GM10266 (cell line): ENCODE data around the gene AVEN.

Experiments
- DNase-seq: peaks from one replicate; pipeline ENCODE4 v3.0.0; 2012; ENCODE audit errors: extremely low spot score
- TF ChIP-seq, protein P1 (sequence below): IDR thresholded peaks from 2 replicates; pipeline ENCODE4 v1.5.1; 2012; ENCODE audit warnings: mild to moderate bottlenecking, low read depth; ENCODE audit not compliant: control insufficient read depth, insufficient read depth; ENCODE audit errors: missing control alignments

The AVEN gene

DNA sequence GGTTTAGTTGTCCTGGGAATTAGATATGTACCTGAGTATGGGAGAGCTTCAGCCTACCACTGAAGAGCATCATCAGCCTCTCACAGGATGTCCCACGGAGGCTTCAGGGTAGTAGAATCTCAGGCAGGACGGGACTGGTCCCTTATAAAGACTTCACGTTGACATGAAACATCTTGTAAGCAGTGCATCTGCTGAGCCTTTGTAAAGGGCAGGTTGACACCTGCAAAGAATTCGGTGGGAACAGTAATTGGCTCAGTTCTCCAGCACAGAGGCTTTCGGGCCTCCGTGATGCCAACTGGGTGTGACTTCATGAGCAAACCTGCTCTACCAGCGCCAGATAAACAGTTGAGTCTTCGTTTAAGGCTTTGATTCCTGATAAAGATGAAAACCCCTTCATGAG lies 26.9 kb upstream of the AVEN start:
- TF ChIP-seq, protein P1, sequence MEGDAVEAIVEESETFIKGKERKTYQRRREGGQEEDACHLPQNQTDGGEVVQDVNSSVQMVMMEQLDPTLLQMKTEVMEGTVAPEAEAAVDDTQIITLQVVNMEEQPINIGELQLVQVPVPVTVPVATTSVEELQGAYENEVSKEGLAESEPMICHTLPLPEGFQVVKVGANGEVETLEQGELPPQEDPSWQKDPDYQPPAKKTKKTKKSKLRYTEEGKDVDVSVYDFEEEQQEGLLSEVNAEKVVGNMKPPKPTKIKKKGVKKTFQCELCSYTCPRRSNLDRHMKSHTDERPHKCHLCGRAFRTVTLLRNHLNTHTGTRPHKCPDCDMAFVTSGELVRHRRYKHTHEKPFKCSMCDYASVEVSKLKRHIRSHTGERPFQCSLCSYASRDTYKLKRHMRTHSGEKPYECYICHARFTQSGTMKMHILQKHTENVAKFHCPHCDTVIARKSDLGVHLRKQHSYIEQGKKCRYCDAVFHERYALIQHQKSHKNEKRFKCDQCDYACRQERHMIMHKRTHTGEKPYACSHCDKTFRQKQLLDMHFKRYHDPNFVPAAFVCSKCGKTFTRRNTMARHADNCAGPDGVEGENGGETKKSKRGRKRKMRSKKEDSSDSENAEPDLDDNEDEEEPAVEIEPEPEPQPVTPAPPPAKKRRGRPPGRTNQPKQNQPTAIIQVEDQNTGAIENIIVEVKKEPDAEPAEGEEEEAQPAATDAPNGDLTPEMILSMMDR: no peak
- no peak for DNase-seq

DNA sequence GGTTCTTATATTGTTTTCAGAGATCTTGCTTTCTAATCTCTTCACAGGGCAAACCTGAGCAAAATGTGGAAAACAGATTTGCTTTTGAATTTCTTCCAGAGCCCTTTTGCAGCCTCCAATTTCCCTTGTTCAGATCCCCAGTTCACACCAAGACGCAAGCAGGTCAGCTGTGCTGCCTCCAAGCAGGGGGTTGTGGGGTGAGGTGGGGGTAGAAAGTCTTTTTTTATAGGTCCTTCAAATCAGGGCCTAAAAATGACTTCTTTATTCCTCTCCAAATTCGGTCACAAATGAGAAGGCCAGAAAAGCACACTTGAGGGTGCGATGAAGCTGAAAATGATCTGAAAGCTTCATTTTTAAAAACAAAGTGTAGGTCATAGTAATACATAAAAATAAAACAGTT lies 26.3 kb upstream of the AVEN start:
- no peak for DNase-seq
- TF ChIP-seq, protein P1: no peak

DNA sequence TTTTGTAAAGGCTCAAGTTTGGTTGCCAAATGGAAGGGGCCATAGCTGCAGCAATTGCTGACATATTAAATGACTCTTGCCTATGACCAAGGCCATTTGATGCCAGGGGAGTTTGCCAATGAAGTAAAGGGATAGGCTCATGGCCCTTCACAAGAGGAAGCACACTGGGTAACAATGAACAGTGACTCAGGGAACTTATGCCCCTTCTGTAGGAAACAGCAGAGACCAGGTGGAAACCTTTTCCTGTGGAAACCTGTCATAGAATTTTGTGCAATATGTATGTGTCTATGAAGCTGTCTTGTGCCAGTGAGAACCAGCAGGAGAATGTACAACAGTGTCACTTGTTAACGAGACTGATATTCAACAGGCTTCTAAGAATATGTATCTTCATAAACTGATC lies 25.4 kb upstream of the AVEN start:
- DNase-seq: no peak
- TF ChIP-seq, protein P1: no peak

- no peak for DNase-seq
- TF ChIP-seq, protein P1: no peak
These were observed 20.9 kb upstream of the AVEN start for GRCh38 chr15:34059946-34060345.

GRCh38 chr15:34059476-34059875 lies 20.5 kb upstream of the AVEN start:
- TF ChIP-seq, protein P1: no peak
- no peak for DNase-seq

- no peak for DNase-seq
- TF ChIP-seq, protein P1: no peak
These were observed 17.9 kb upstream of the AVEN start for GRCh38 chr15:34056911-34057310.

GRCh38 chr15:34055868-34056595 lies 17.0 kb upstream of the AVEN start:
- TF ChIP-seq, protein P1: no peak
- no peak for DNase-seq
